GM20000 (cell line): ENCODE data around the gene NTF3.

ENCODE experiments used
- DNase-seq: peaks from one replicate; pipeline ENCODE4 v3.0.0; 2012; ENCODE audit warnings: low spot score
- CTCF ChIP-seq: IDR thresholded peaks from 2 replicates; pipeline ENCODE4 v1.5.1; 2012; ENCODE audit warnings: mild to moderate bottlenecking, control low read depth; ENCODE audit errors: extremely low read depth, missing control alignments

NTF3 gene

GRCh38 chr12:5488626-5488955, 56.7 kb downstream of the NTF3 start:
- no peak for DNase-seq
- TF ChIP-seq CTCF, result no peak

GRCh38 chr12:5489017-5489416, 57.1 kb downstream of the NTF3 start:
- DNase-seq, result no peak
- no peak for TF ChIP-seq CTCF

- no peak for DNase-seq
- no peak for TF ChIP-seq CTCF
These were observed 58.0 kb downstream of the NTF3 start for GRCh38 chr12:5489760-5490406.

GRCh38 chr12:5492562-5492961, 60.7 kb downstream of the NTF3 start:
- no peak for TF ChIP-seq CTCF
- no peak for DNase-seq

- no peak for DNase-seq
- TF ChIP-seq CTCF, result no peak
These were observed 61.1 kb downstream of the NTF3 start for GRCh38 chr12:5493018-5493417.

- TF ChIP-seq CTCF, result no peak
- no peak for DNase-seq
These were observed 62.4 kb downstream of the NTF3 start for GRCh38 chr12:5494343-5494742.

- TF ChIP-seq CTCF, result no peak
- no peak for DNase-seq
These were observed 65.6 kb downstream of the NTF3 start for GRCh38 chr12:5497329-5498053.
